HepG2 (cell line): ENCODE measurements around the gene ENAH. TPM values are rescaled to one million over a fixed set of nuclear protein-coding genes. Genes with fewer than 3 reads are reported as not detected.

Experiments
- ATAC-seq: fragments of 200-7000 bp; cut with Tn5 transposase; 3 replicates; pipeline ENCODE4 v1.9.1; 2020; ENCODE audit warnings: mild to moderate bottlenecking, moderate library complexity
- BruUV-seq: library from RNA; stranded (reverse); fragments of 400-500 nt; replicated peaks from 2 replicates; lab custom pipeline; 2021; lab: Mats Ljungman, UMichigan
- CTCF ChIA-PET: fragments of 300-600 bp; formaldehyde crosslinking; extraction: SDS; loops from one replicate; lab custom pipeline; 2021; ENCODE audit warnings: low total read pairs, inconsistent platforms, low intra/inter-chr PET ratio; lab: Yijun Ruan, JAX
- POLR2A ChIA-PET: fragments of 350-600 bp; sonication (Branson Sonifier 250); formaldehyde crosslinking; loops from one replicate; lab custom pipeline; 2020; ENCODE audit warnings: antibody characterized with exemption, inconsistent platforms; lab: Yijun Ruan, JAX
- DNase-seq: peaks from one replicate; pipeline ENCODE4 v3.0.0-alpha.2; 2015; ENCODE audit warnings: low spot score
- FAIRE-seq: peaks from 3 replicates; lab custom pipeline; 2011; peaks lifted over from hg19 to GRCh38; lab: Jason Lieb, UNC
- H2AFZ ChIP-seq: one replicate; pipeline ENCODE4 v1.6.1; 2011; ENCODE audit warnings: low read length, inconsistent platforms
- H3K27ac ChIP-seq: fragments of 300-600 bp; 3 replicates; pipeline ENCODE4 v1.8.0; 2011; ENCODE audit warnings: mixed run types, mild to moderate bottlenecking, mixed read lengths, low read length, inconsistent platforms; ENCODE audit not compliant: insufficient read depth; ENCODE audit errors: extremely low read length
- H3K27me3 ChIP-seq, 2 experiments: fragments of 200-600 bp in 1 of 2; 2 replicates in 1 of 2; 3 replicates in 1 of 2; pipeline versions ENCODE4 v1.6.0 to v1.8.0; 2011; ENCODE audit warnings: low read length in 2 of 2, mild to moderate bottlenecking in 2 of 2, moderate library complexity in 2 of 2, inconsistent platforms in 1 of 2; ENCODE audit not compliant: insufficient read depth in 2 of 2, control insufficient read depth in 1 of 2
- H3K36me3 ChIP-seq, 2 experiments: fragments of 200-600 bp in 1 of 2; replicated peaks in 1 of 2; 2 replicates in 1 of 2; 3 replicates in 1 of 2; pipeline versions ENCODE4 v1.5.1 to v1.8.0; 2011; ENCODE audit warnings: low read length in 2 of 2, inconsistent platforms in 1 of 2; ENCODE audit not compliant: insufficient read depth in 2 of 2, control insufficient read depth in 1 of 2
- H3K4me1 ChIP-seq: 2 replicates; pipeline ENCODE4 v1.5.1; 2012; ENCODE audit warnings: low read length, inconsistent platforms; ENCODE audit not compliant: insufficient read depth
- H3K4me2 ChIP-seq: 2 replicates; pipeline ENCODE4 v1.6.0; 2011; ENCODE audit warnings: low read depth, low read length, inconsistent platforms
- H3K4me3 ChIP-seq, 3 experiments: fragments of 200-600 bp in 1 of 3; sonication (generic), shearing (Covaris generic) in 1 of 3; replicated peaks in 1 of 3; 2 replicates each; pipeline ENCODE4 v1.5.1; 2011 to 2016; ENCODE audit warnings: low read length in 3 of 3, inconsistent platforms in 2 of 3, low read depth in 2 of 3, mild to moderate bottlenecking in 2 of 3, control low read depth in 1 of 3, mixed read lengths in 1 of 3; ENCODE audit not compliant: insufficient read depth in 1 of 3
- H3K79me2 ChIP-seq: one replicate; pipeline ENCODE4 v1.6.1; 2011; ENCODE audit warnings: low read length, inconsistent platforms; ENCODE audit not compliant: insufficient read depth
- H3K9ac ChIP-seq: 2 replicates; pipeline ENCODE4 v1.6.0; 2011; ENCODE audit warnings: mild to moderate bottlenecking, low read depth, low read length, inconsistent platforms; ENCODE audit not compliant: insufficient read depth
- H3K9me3 ChIP-seq: 2 replicates; pipeline ENCODE4 v1.5.1; 2012; ENCODE audit warnings: mild to moderate bottlenecking, low read length
- H4K20me1 ChIP-seq: 2 replicates; pipeline ENCODE4 v1.6.0; 2011; ENCODE audit warnings: inconsistent platforms, mild to moderate bottlenecking, low read length, moderate library complexity; ENCODE audit not compliant: insufficient read depth
- ATF7-NPFF ChIP-seq: sonication (generic); formaldehyde crosslinking; IDR thresholded peaks from 2 replicates; pipeline ENCODE4 v1.8.1; 2023; ENCODE audit warnings: mild to moderate bottlenecking, low read depth, missing genetic modification reagents, moderate library complexity
- CCAR2 ChIP-seq: fragments of 200-400 bp; formaldehyde crosslinking; optimal IDR thresholded peaks from 2 replicates; pipeline ENCODE3; 2018; ENCODE audit warnings: low read depth, mild to moderate bottlenecking, low read length, moderate library complexity
- CEBPG ChIP-seq: IDR thresholded peaks from 2 replicates; pipeline ENCODE4 v1.6.1; 2016
- KDM1A ChIP-seq: IDR thresholded peaks from 2 replicates; pipeline ENCODE4 v1.6.1; 2016; ENCODE audit warnings: missing compliant biosample characterization
- MTA3 ChIP-seq: sonication (generic); formaldehyde crosslinking; IDR thresholded peaks from 2 replicates; pipeline ENCODE4 v1.4.0; 2020; ENCODE audit warnings: missing genetic modification reagents
- NCOA2 ChIP-seq: sonication (generic); formaldehyde crosslinking; IDR thresholded peaks from 2 replicates; pipeline ENCODE4 v1.8.0; 2022; ENCODE audit warnings: inconsistent platforms
- PCBP1 ChIP-seq: fragments of 200-400 bp; formaldehyde crosslinking; IDR thresholded peaks from 2 replicates; pipeline ENCODE4 v1.6.1; 2017; ENCODE audit warnings: mild to moderate bottlenecking, low read depth, low read length, borderline replicate concordance
- POLR2G ChIP-seq: fragments of 200-400 bp; formaldehyde crosslinking; IDR thresholded peaks from 2 replicates; pipeline ENCODE4 v1.6.1; 2018; ENCODE audit warnings: mild to moderate bottlenecking, low read depth, low read length, moderate library complexity
- RXRB ChIP-seq: IDR thresholded peaks from 2 replicates; pipeline ENCODE4 v1.6.1; 2016; ENCODE audit warnings: borderline replicate concordance, missing genetic modification reagents, missing compliant biosample characterization
- STAG1 ChIP-seq: sonication (generic); formaldehyde crosslinking; IDR thresholded peaks from 2 replicates; pipeline ENCODE4 v1.4.0; 2020; ENCODE audit warnings: missing genetic modification reagents
- ZIK1 ChIP-seq: sonication (generic); formaldehyde crosslinking; IDR thresholded peaks from 2 replicates; pipeline ENCODE4 v1.5.0; 2020; ENCODE audit warnings: mild to moderate bottlenecking, low read depth, missing genetic modification reagents, borderline replicate concordance
- ZNF234 ChIP-seq: sonication (generic); formaldehyde crosslinking; conservative IDR thresholded peaks from 2 replicates; pipeline ENCODE4 v1.5.1; 2020; ENCODE audit warnings: mild to moderate bottlenecking, missing genetic modification reagents
- WGBS: methylation state at CpG from one replicate; pipeline ENCODE4 v1.1.6; 2017; ENCODE audit warnings: low lambda C conversion rate; 5-methylcytosine and 5-hydroxymethylcytosine counted together
- in situ Hi-C: cut with HindIII; loops from 2 replicates; pipeline ENCODE4 v1.10.0; 2017; ENCODE audit warnings: low pct_unique_long_range_greater_than_20kb; ENCODE audit not compliant: extremely low pct_ligation_motif_present
- intact Hi-C: fragments of 100-400 bp; cut with micrococcal nuclease; formaldehyde crosslinking; loops from one replicate; pipeline ENCODE4 v1.10.0; 2022; ENCODE audit not compliant: unreplicated experiment
- polyA plus RNA-seq, 8 experiments: library from polyadenylated mRNA; depleted of rRNA in 3 of 8; stranded (reverse) in 7 of 8; unstranded in 1 of 8; fragments of >200 nt; fragmentation: Illumina TruSeq in 4 of 8; extraction: Trizol in 4 of 8; gene quantifications; 2 replicates each; pipeline versions ENCODE4 v1.2.1 to v1.2.3, GENCODE V29; 2011 to 2016; ENCODE audit warnings: low read depth in 4 of 8, missing spikeins in 1 of 8, mixed read lengths in 1 of 8; ENCODE audit not compliant: insufficient read depth in 1 of 8
- total RNA-seq, 5 experiments: library from RNA; depleted of rRNA; stranded (reverse); fragments of >200 nt; fragmentation: Illumina TruSeq; extraction: Trizol; gene quantifications; 2 replicates each; pipeline ENCODE4 v1.2.3, GENCODE V29; 2016; ENCODE audit warnings: low read depth in 1 of 5
- TF ChIP-seq, protein P1 (sequence below): sonication (generic); formaldehyde crosslinking; IDR thresholded peaks from 2 replicates; pipeline ENCODE4 v1.4.0; 2020; ENCODE audit warnings: mild to moderate bottlenecking, missing genetic modification reagents
- TF ChIP-seq, protein P2 (sequence below): sonication (generic); formaldehyde crosslinking; IDR thresholded peaks from 2 replicates; pipeline ENCODE4 v1.9.0; 2021; ENCODE audit warnings: missing genetic modification reagents, mild to moderate bottlenecking, borderline replicate concordance
- TF ChIP-seq, protein P3 (sequence below): sonication (generic); formaldehyde crosslinking; IDR thresholded peaks from 2 replicates; pipeline ENCODE4; 2020; ENCODE audit warnings: missing genetic modification reagents, mild to moderate bottlenecking, borderline replicate concordance

ENAH gene
- total and polyA plus RNA-seq, 2 of the 13 experiments (the other 11 are each of a cell fraction or from before 2014, with no cell fraction given) = 22.1 to 58.3 TPM

DNA sequence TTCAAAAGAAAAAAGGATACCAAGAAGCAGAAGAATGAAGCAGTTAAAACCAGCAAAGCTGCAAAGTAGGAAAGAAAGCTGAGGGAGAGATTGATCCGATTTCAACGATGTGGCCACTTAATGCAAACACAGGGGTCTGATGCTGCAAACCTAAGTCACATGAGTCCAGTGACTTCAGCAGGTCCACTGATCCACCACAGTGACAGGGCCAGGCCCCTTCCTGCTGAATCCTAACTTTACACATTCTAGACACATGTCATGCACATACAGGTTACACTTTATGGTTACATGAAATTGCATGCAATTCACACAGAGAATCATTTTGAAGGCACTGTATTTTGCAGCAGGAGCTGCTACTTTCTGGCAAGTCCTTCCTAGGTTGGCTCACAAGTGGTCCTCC lies 166.1 kb downstream of the ENAH start:
- ATAC-seq = no peak
- Histone ChIP-seq H3K4me1 (no peaks in the 10 kb centered on the region), H3K27me3 (0 out of 5 replicates have a peak, but pooled peaks cover 0 to under 1% of the 10 kb centered on the region in 2 experiments), H3K36me3 (no peaks in the 10 kb centered on the region), H3K4me3 (no peak overlapping the region), H4K20me1 (no peaks in the 10 kb centered on the region), H3K4me2 (no peak overlapping the region), H3K9ac (no peak overlapping the region), H3K27ac (no peak overlapping the region)
- CTCF ChIA-PET = no interaction called here
- 65% methylated on average over 2 of the region's 2 CpGs for WGBS
- intact Hi-C loops = no loop called here
- BruUV-seq = no TSS peak
- DNase-seq = no peak
- no peak for FAIRE-seq
- TF ChIP-seq ZIK1 (CRISPR knock-in tag) (no peak), MTA3 (CRISPR knock-in tag) (no peak), PCBP1 (no peak), CCAR2 (no peak), POLR2G (no peak), ATF7-NPFF (CRISPR knock-in tag) (no peak), ZNF234 (CRISPR knock-in tag) (no peak), STAG1 (CRISPR knock-in tag) (no peak), KDM1A (no peak), CEBPG (CRISPR knock-in tag) (no peak), RXRB (no peak), NCOA2 (no peak)
- TF ChIP-seq, protein P1, sequence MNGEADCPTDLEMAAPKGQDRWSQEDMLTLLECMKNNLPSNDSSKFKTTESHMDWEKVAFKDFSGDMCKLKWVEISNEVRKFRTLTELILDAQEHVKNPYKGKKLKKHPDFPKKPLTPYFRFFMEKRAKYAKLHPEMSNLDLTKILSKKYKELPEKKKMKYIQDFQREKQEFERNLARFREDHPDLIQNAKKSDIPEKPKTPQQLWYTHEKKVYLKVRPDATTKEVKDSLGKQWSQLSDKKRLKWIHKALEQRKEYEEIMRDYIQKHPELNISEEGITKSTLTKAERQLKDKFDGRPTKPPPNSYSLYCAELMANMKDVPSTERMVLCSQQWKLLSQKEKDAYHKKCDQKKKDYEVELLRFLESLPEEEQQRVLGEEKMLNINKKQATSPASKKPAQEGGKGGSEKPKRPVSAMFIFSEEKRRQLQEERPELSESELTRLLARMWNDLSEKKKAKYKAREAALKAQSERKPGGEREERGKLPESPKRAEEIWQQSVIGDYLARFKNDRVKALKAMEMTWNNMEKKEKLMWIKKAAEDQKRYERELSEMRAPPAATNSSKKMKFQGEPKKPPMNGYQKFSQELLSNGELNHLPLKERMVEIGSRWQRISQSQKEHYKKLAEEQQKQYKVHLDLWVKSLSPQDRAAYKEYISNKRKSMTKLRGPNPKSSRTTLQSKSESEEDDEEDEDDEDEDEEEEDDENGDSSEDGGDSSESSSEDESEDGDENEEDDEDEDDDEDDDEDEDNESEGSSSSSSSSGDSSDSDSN (CRISPR knock-in tag) = no peak
- TF ChIP-seq, protein P2, sequence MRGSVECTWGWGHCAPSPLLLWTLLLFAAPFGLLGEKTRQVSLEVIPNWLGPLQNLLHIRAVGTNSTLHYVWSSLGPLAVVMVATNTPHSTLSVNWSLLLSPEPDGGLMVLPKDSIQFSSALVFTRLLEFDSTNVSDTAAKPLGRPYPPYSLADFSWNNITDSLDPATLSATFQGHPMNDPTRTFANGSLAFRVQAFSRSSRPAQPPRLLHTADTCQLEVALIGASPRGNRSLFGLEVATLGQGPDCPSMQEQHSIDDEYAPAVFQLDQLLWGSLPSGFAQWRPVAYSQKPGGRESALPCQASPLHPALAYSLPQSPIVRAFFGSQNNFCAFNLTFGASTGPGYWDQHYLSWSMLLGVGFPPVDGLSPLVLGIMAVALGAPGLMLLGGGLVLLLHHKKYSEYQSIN (CRISPR knock-in tag) = no peak
- TF ChIP-seq, protein P3, sequence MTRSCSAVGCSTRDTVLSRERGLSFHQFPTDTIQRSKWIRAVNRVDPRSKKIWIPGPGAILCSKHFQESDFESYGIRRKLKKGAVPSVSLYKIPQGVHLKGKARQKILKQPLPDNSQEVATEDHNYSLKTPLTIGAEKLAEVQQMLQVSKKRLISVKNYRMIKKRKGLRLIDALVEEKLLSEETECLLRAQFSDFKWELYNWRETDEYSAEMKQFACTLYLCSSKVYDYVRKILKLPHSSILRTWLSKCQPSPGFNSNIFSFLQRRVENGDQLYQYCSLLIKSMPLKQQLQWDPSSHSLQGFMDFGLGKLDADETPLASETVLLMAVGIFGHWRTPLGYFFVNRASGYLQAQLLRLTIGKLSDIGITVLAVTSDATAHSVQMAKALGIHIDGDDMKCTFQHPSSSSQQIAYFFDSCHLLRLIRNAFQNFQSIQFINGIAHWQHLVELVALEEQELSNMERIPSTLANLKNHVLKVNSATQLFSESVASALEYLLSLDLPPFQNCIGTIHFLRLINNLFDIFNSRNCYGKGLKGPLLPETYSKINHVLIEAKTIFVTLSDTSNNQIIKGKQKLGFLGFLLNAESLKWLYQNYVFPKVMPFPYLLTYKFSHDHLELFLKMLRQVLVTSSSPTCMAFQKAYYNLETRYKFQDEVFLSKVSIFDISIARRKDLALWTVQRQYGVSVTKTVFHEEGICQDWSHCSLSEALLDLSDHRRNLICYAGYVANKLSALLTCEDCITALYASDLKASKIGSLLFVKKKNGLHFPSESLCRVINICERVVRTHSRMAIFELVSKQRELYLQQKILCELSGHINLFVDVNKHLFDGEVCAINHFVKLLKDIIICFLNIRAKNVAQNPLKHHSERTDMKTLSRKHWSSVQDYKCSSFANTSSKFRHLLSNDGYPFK (CRISPR knock-in tag) = no peak
- TF ChIP-seq, all 625 proteins: peak for 0
- no peaks in the 10 kb centered on the region for H3K9me3 ChIP-seq
- POLR2A ChIA-PET = no interaction called here
- in situ Hi-C loops = no loop called here
- no peak overlapping the region for H2AFZ ChIP-seq
- H3K79me2 ChIP-seq = no peaks in the 10 kb centered on the region
